Skeletal muscle satellite cell (primary cell): Measurements from ENCODE around the gene PSMD1.
"Not testable (repeated sequence)": the region's sequence is repeated elsewhere in the genome, so short reads cannot be mapped to it uniquely, and the experiment has no call there.

Source experiments
- H3K27me3 ChIP-seq: 2 replicates; pipeline ENCODE4 v1.7.0; 2013; ENCODE audit warnings: low read length; ENCODE audit not compliant: control insufficient read depth, insufficient read depth
- H3K36me3 ChIP-seq: 2 replicates; pipeline ENCODE4 v1.7.0; 2013; ENCODE audit warnings: mild to moderate bottlenecking, control low read depth, low read length; ENCODE audit not compliant: insufficient read depth
- H3K4me1 ChIP-seq: 2 replicates; pipeline ENCODE4 v1.7.0; 2013; ENCODE audit warnings: low read length; ENCODE audit not compliant: control insufficient read depth, insufficient read depth
- H3K4me2 ChIP-seq: 2 replicates; pipeline ENCODE4 v1.7.0; 2013; ENCODE audit warnings: mild to moderate bottlenecking, low read length
- H3K4me3 ChIP-seq: 2 replicates; pipeline ENCODE4 v1.7.0; 2013; ENCODE audit warnings: low read length
- H3K9ac ChIP-seq: 2 replicates; pipeline ENCODE4 v1.7.0; 2013; ENCODE audit warnings: mild to moderate bottlenecking, low read depth, low read length, moderate library complexity
- H3K9me3 ChIP-seq: replicated peaks from 2 replicates; pipeline ENCODE4 v1.7.0; 2013; ENCODE audit warnings: mild to moderate bottlenecking, control low read depth, low read length

Gene PSMD1

DNA sequence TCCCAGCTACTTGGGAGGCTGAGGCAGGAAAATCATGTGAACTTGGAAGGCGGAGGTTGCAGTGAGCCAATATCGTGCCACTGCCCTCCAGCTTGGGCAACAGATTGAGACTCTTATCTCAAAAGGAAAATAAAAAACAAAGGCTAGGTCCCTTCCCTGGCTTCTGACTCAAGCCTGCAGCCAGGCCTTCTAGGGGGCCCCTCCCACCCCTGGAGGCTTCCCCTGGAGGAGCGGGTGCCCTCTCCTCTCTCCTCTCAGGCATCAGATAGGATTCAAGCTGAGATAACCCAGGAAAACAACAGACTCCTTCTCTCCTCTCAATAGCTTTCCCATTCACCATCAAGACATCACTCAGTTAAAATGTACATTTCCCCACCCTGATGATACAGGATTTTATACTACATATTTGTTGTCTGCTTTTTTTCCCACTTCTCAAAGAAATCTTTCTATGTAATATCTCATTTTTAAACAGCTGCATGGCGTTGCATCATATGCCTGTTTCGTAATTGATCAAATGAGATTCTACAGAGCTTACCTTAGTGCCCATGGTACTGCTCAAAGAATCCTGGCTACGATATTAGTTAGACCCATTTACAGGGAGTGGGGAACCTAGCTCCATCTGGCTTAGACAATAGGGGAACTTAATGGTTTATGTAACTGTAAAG is 40.0 kb upstream of the PSMD1 start:
- Histone ChIP-seq H3K9me3 (no peaks in the 10 kb centered on the region), H3K27me3 (peaks cover 76% of the 10 kb centered on the region), H3K9ac (no peak overlapping the region)

DNA sequence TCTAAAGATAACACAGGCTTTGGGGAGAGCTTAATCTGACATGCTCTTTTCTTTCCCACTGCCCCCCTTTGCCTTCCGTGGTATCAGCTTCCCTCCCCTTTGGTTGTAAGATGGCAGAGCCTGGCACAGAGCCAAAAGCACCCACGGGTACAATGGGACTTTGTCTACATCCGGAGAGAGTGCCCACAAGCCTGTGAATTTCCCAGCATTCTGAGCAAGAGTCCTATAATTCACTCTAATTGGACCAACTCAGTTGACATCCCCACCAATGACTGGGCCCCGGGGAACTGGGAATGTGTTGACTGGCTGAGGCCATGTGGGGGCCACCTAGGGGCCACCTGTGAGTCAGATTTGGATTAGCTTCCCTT is 39.5 kb upstream of the PSMD1 start:
- H3K4me2 ChIP-seq, result no peak overlapping the region
- H3K36me3 ChIP-seq, result no peaks in the 10 kb centered on the region
- H3K4me3 ChIP-seq, result no peak overlapping the region
- peaks cover 71% of the 10 kb centered on the region for H3K27me3 ChIP-seq
- no peaks in the 10 kb centered on the region for H3K9me3 ChIP-seq
- H3K4me1 ChIP-seq, result no peaks in the 10 kb centered on the region
- H3K9ac ChIP-seq, result no peak overlapping the region

More for the DNA sequence above, 40.0 kb upstream of the PSMD1 start:
- no peak overlapping the region for H3K4me2 ChIP-seq
- H3K4me3 ChIP-seq, result no peak overlapping the region
- no peaks in the 10 kb centered on the region for H3K4me1 ChIP-seq
- no peaks in the 10 kb centered on the region for H3K36me3 ChIP-seq

DNA sequence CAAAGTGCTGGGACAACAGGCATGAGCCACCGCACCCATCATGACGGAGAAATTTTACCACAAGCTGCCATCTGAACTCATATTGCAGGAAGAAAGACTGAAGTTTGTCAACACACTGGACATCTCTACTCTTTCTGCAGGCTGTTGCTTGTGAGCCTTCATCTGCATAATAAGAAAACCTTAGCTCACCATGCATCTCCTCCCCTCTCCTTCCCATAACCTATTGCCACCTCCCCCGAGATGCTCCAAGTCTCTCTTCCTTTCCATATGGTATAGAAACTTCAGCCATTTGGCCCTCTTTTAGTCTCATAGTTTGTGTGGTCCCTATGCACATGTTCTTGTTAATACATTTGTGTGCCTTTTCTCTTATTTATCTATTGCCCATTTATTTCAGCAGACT is 38.5 kb upstream of the PSMD1 start:
- H3K4me2 ChIP-seq, result no peak overlapping the region
- no peak overlapping the region for H3K4me3 ChIP-seq
- no peaks in the 10 kb centered on the region for H3K36me3 ChIP-seq
- no peak overlapping the region for H3K9ac ChIP-seq
- no peaks in the 10 kb centered on the region for H3K4me1 ChIP-seq
- H3K9me3 ChIP-seq, result no peaks in the 10 kb centered on the region
- H3K27me3 ChIP-seq, result peaks cover 61% of the 10 kb centered on the region

DNA sequence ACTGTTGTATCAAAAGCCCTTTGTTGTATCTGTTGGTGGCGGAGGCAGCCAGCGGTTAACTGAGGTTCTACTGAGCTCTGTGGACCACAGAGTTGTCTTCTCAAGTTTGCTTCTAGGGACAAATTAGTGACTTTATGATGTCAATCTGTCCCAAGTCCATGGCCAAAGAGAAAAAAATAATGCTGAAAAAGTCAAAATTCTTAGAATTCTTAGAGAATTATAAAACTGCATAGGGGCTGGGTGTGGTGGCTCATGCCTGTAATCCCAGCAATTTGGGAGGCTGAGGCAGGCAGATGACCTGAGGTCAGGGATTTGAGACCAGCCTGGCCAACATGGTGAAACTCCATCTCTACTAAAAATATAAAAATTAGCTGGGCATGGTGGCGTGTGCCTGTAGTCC is 31.6 kb upstream of the PSMD1 start:
- H3K36me3 ChIP-seq, H3K9me3 ChIP-seq, H3K9ac ChIP-seq, H3K4me3 ChIP-seq, H3K4me1 ChIP-seq, H3K4me2 ChIP-seq: not testable (repeated sequence)
- peaks cover 42% of the 10 kb centered on the region for H3K27me3 ChIP-seq

DNA sequence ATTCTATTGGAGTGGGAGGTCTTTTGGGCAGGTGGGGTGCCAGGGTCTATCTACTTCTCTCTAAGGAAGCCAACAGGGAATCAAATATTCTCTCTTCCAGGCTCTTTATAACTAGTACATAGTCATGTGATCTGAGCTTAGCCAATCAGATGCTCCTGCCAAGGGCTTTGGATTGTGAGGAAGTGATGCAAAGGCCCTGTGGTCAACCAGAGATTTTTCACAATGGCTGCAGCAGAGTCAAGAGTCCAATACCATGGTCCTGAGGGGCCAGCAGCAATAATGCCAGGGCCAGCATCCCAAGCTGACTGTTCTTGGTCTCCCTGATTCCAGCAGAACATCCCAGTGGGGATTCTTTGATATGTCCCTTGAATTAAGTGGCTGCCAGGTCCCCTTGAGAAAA is 27.8 kb upstream of the PSMD1 start:
- Histone ChIP-seq H3K4me2 (no peak overlapping the region), H3K4me3 (no peak overlapping the region), H3K27me3 (peaks cover 57% of the 10 kb centered on the region), H3K9me3 (peaks cover 3% of the 10 kb centered on the region), H3K4me1 (no peaks in the 10 kb centered on the region), H3K36me3 (no peaks in the 10 kb centered on the region), H3K9ac (no peak overlapping the region)

DNA sequence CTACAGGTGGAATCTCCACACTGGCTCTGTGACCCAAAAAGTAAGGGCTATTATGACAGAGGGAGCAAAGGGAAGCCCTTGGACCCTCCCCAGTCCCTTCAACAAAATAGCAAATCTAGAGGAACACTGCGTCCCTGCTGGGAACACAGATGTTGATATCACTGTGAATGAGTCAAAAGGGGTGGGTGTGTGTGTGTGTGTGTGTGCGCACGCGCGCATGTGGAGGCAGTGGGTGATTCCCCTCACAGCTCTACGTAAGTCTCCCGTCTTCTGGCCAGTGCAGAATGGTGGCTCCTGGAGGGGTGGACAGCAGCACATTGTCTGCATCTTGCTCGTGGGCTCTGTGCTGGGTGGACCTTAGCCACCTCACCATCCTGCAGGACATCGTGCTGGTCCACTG is 27.1 kb upstream of the PSMD1 start:
- H3K9ac ChIP-seq, result no peak overlapping the region
- no peaks in the 10 kb centered on the region for H3K36me3 ChIP-seq
- no peak overlapping the region for H3K4me3 ChIP-seq
- peaks cover 3% of the 10 kb centered on the region for H3K9me3 ChIP-seq
- H3K27me3 ChIP-seq, result peaks cover 61% of the 10 kb centered on the region
- H3K4me2 ChIP-seq, result no peak overlapping the region
- H3K4me1 ChIP-seq, result no peaks in the 10 kb centered on the region

DNA sequence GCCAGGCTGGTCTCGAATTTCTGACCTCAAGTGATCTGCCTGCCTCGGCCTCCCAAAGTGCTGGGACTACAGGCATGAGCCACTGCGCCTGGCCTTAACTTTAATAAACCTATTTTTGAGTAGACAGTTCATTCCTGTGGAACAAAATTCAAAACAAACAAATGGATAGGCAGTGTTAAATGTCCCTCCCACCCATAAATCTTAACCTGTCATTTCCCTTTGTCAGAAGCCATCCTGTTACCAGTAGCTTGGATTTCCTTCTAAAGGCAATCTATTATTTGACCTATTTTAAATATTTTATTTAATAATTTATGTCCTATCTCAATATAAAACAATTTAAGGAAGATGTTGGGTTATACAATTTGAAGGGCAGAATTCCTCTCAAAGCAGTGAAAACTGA is 25.9 kb upstream of the PSMD1 start:
- Histone ChIP-seq H3K4me2 (no peak overlapping the region), H3K4me3 (no peak overlapping the region), H3K9ac (no peak overlapping the region), H3K9me3 (peaks cover 3% of the 10 kb centered on the region), H3K36me3 (no peaks in the 10 kb centered on the region), H3K27me3 (peaks cover 69% of the 10 kb centered on the region), H3K4me1 (no peaks in the 10 kb centered on the region)

DNA sequence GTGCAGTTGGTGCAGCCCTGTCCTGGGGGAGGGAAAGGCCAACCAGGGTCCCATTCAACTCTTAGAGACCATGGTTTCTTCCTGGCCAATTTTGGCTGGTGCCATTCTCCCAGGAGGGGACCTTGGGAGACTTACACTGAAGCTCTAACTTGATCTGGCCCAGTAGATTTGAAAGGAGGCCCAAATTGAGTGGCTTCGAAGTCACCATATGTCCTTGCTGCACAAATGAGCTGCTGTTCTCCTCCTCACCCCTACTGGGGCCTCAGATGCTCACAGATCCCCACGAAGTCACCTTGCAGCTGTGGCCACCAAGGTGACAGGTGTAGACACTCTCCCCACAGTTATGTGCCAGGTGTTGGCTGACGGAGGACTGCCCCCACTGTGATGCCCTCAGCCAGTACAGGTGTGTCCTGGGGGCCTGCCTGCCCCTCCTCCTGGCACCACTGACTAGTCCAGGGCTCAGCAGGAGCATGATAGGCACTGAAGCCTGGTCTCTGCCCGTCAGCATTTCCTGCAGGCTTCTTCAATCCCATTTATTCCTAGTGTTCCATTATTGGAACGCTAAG is 24.0 kb upstream of the PSMD1 start:
- H3K36me3 ChIP-seq, result no peaks in the 10 kb centered on the region
- no peak overlapping the region for H3K9ac ChIP-seq
- H3K4me2 ChIP-seq, result no peak overlapping the region
- no peak overlapping the region for H3K4me3 ChIP-seq
- peaks cover 73% of the 10 kb centered on the region for H3K27me3 ChIP-seq
- peaks cover 3% of the 10 kb centered on the region for H3K9me3 ChIP-seq
- H3K4me1 ChIP-seq, result no peaks in the 10 kb centered on the region

DNA sequence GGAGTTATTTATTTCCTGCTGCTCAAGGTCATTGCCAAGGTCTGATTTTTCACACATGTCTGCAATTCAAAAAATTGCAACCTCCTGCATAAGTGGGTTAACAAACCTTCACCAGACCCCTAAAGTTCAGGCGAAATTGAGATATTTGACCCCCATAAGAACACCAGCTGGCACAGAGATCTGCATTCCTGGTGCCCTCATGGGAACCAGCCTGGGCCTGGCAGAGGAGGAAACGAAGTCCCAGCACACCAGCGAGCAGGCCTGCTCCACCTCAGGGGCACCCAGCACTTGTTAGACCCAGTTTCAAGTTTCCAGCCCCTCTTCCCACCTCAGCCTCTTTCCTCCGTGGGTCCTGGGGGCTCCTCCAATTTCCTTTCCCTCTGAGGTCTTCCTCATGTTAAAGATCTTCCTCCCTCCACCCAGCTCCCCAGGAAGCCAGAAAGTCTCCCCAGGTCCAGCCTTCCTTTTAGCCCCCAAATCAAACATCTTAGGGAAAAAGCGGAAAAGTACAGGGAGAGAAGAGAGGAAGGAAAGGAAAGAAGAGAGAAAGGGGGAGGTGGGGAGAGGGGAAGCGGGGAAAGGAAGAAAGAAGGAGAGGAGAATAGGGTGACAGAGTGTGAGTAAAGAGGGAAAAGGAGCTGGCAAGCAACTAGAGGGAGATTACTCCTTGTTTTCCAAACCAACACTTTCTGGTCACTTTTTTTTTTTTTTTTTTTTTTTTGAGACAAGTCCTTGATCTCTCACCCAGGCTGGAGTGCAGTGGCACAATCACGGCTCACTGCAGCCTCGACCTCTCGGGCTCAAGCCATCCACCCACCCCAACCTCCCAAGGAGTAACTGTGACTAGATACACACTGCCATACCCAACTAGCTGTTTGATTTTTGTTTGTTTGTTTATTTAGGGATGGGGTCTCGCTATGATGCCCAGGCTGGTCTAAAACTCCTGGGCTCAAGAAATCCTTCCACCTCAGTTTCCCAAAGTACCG is 23.2 kb upstream of the PSMD1 start:
- peaks cover 3% of the 10 kb centered on the region for H3K9me3 ChIP-seq
- peaks cover 73% of the 10 kb centered on the region for H3K27me3 ChIP-seq
- H3K4me1 ChIP-seq, result no peaks in the 10 kb centered on the region

DNA sequence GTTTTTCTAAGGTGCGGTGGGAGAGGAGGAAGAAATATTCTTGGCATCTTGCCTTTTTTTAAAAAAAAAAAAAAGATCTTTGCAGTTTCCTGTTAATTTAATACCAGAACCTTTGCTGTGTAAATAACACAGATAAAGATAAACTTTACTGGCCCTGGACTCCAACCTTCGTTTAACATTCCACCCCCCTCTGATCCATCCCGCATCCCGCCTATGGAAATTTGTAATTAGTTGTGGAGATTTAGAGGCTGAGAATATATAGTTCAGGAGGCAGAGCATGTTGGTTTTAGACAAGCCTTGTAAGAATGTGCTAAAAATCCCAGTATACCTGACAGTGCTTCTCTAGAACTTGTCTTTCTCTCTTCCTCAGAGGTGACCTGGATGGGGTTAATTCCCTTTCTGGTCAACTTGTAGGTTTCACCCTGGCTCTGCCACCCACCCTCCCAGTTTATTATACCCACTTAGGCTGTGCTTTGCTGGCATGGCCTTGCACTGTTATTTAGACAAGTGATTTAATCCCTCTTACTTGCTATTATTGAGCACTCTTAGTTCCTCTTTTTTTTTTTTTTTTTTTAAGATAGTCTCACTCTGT is 22.3 kb upstream of the PSMD1 start:
- Histone ChIP-seq H3K4me2 (no peak overlapping the region), H3K9me3 (peaks cover 3% of the 10 kb centered on the region), H3K4me3 (no peak overlapping the region), H3K27me3 (peaks cover 74% of the 10 kb centered on the region), H3K9ac (no peak overlapping the region), H3K4me1 (no peaks in the 10 kb centered on the region), H3K36me3 (no peaks in the 10 kb centered on the region)

More for the DNA sequence above, 23.2 kb upstream of the PSMD1 start:
- no peaks in the 10 kb centered on the region for H3K36me3 ChIP-seq
- H3K4me2 ChIP-seq, result no peak overlapping the region
- no peak overlapping the region for H3K4me3 ChIP-seq
- H3K9ac ChIP-seq, result no peak overlapping the region

DNA sequence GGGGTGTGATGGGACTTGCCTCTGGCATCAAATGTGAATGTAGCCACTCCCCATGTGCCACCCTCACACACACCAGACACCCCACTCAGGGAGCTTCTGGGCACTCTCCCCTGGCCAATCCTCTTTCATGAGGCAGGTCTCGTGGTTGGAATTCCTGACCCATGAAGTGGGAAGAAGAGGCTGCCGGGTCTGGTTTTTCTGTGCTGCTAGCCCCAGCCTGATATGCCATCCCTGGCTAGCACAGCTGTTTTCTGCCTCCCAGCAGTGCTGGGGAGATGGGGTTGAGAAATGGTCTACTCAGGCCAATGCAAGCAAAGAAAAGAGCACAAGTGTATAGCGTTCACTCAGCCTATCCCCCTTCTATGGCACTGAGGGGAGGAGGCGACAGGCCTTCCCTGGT is 20.5 kb upstream of the PSMD1 start:
- H3K4me2 ChIP-seq, result no peak overlapping the region
- H3K9me3 ChIP-seq, result peaks cover under 1% of the 10 kb centered on the region
- no peaks in the 10 kb centered on the region for H3K4me1 ChIP-seq
- H3K36me3 ChIP-seq, result no peaks in the 10 kb centered on the region
- H3K4me3 ChIP-seq, result no peak overlapping the region
- H3K9ac ChIP-seq, result no peak overlapping the region
- H3K27me3 ChIP-seq, result peaks cover 82% of the 10 kb centered on the region
